GM12878 (cell line): ENCODE data around the gene FAN1. TPM values are rescaled to one million over a fixed set of nuclear protein-coding genes. Genes with fewer than 3 reads are reported as not detected.

Experiments used
- ATAC-seq: fragments of 200-7000 bp; cut with Tn5 transposase; 3 replicates; pipeline ENCODE4 v1.9.1; 2020; ENCODE audit warnings: mild to moderate bottlenecking, moderate library complexity
- BruUV-seq: library from RNA; stranded (reverse); fragments of 400-500 nt; replicated peaks from 2 replicates; lab custom pipeline; 2021; lab: Mats Ljungman, UMichigan
- CTCF ChIA-PET: fragments of 300-600 bp; sonication (Branson Sonifier 250); formaldehyde crosslinking; extraction: SDS; loops from one replicate; lab custom pipeline; 2021; ENCODE audit warnings: inconsistent platforms; lab: Yijun Ruan, JAX
- POLR2A ChIA-PET: fragments of 350-600 bp; formaldehyde crosslinking; extraction: SDS; loops from one replicate; lab custom pipeline; 2021; ENCODE audit warnings: inconsistent platforms; lab: Charles Lee
- RAD21 ChIA-PET: fragments of 300-600 bp; sonication (Branson Sonifier 250); formaldehyde crosslinking; loops from one replicate; lab custom pipeline; 2023; ENCODE audit warnings: antibody characterized with exemption; ENCODE audit not compliant: unreplicated experiment; lab: Charles Lee
- SMC1A ChIA-PET: fragments of 300-600 bp; sonication (Branson Sonifier 250); formaldehyde crosslinking; loops from one replicate; lab custom pipeline; 2023; ENCODE audit not compliant: unreplicated experiment, uncharacterized antibody; lab: Charles Lee
- DNase-seq: peaks from one replicate; pipeline ENCODE4 v3.0.0-alpha.2; 2011; ENCODE audit warnings: low read depth, low spot score
- FAIRE-seq: peaks from 3 replicates; lab custom pipeline; 2011; peaks lifted over from hg19 to GRCh38; lab: Jason Lieb, UNC
- H2AFZ ChIP-seq: 2 replicates; pipeline ENCODE4 v1.6.0; 2011; ENCODE audit warnings: low read depth, low read length, control low read depth; ENCODE audit not compliant: control insufficient read depth
- H3K27ac ChIP-seq: 2 replicates; pipeline ENCODE4 v1.5.1; 2011; ENCODE audit warnings: control low read depth; ENCODE audit not compliant: control insufficient read depth, insufficient read depth
- H3K27me3 ChIP-seq, 2 experiments: replicated peaks in 1 of 2; 2 replicates each; pipeline versions ENCODE4 v1.6.0 to v1.6.1; 2011; ENCODE audit warnings: low read length in 1 of 2; ENCODE audit not compliant: control insufficient read depth in 2 of 2, insufficient read depth in 2 of 2
- H3K36me3 ChIP-seq, 2 experiments: 2 replicates each; pipeline ENCODE4 v1.5.1; 2011; ENCODE audit warnings: low read length in 1 of 2; ENCODE audit not compliant: control insufficient read depth in 2 of 2, insufficient read depth in 2 of 2
- H3K4me1 ChIP-seq: 2 replicates; pipeline ENCODE4 v1.6.1; 2011; ENCODE audit warnings: mild to moderate bottlenecking, low read length, moderate library complexity, mixed read lengths; ENCODE audit not compliant: control insufficient read depth, insufficient read depth
- H3K4me2 ChIP-seq: 2 replicates; pipeline ENCODE4 v1.6.0; 2011; ENCODE audit warnings: control low read depth; ENCODE audit not compliant: control insufficient read depth, insufficient read depth
- H3K4me3 ChIP-seq: fragments of 200-600 bp; sonication (generic); 2 replicates; pipeline ENCODE4 v1.5.1; 2016
- H3K79me2 ChIP-seq: 2 replicates; pipeline ENCODE4 v1.6.0; 2011; ENCODE audit warnings: low read length; ENCODE audit not compliant: control insufficient read depth, insufficient read depth
- H3K9ac ChIP-seq: 2 replicates; pipeline ENCODE4 v1.8.0; 2011; ENCODE audit warnings: low read length, control low read depth, mixed read lengths; ENCODE audit not compliant: control insufficient read depth, insufficient read depth
- H3K9me3 ChIP-seq: replicated peaks from 3 replicates; pipeline ENCODE4 v1.5.1; 2011; ENCODE audit warnings: mild to moderate bottlenecking, low read length; ENCODE audit not compliant: control insufficient read depth, insufficient read depth
- H4K20me1 ChIP-seq: 2 replicates; pipeline ENCODE4 v1.6.0; 2011; ENCODE audit not compliant: control insufficient read depth, insufficient read depth
- E2F8 ChIP-seq: fragments of 450-650 bp; IDR thresholded peaks from 2 replicates; pipeline ENCODE4 v1.6.1; 2018; ENCODE audit warnings: mild to moderate bottlenecking, low read depth, moderate library complexity; ENCODE audit not compliant: partially characterized antibody
- EP300 ChIP-seq, 2 experiments: fragments of 150-350 bp in 1 of 2; IDR thresholded peaks; 2 replicates each; pipeline ENCODE4 v1.6.1; 2011 to 2012; ENCODE audit warnings: low read depth in 2 of 2, low read length in 2 of 2, borderline replicate concordance in 1 of 2, improper control_type of control experiment in 1 of 2, inconsistent platforms in 1 of 2; ENCODE audit not compliant: control insufficient read depth in 1 of 2
- KDM1A ChIP-seq: fragments of 200-600 bp; sonication (generic); IDR thresholded peaks from 2 replicates; pipeline ENCODE4 v1.6.1; 2016; ENCODE audit warnings: borderline replicate concordance
- MLLT1 ChIP-seq: fragments of 450-650 bp; IDR thresholded peaks from 2 replicates; pipeline ENCODE4 v1.6.1; 2016; ENCODE audit warnings: mild to moderate bottlenecking
- MTA3 ChIP-seq: IDR thresholded peaks from 2 replicates; pipeline ENCODE4 v1.6.1; 2012; ENCODE audit warnings: low read length, inconsistent platforms, borderline replicate concordance
- NFYA ChIP-seq: IDR thresholded peaks from 2 replicates; pipeline ENCODE4 v1.6.1; 2011; ENCODE audit warnings: low read depth, mild to moderate bottlenecking, low read length, improper control_type of control experiment, borderline replicate concordance
- NR2C2 ChIP-seq: IDR thresholded peaks from 2 replicates; pipeline ENCODE4 v1.6.1; 2011; ENCODE audit warnings: borderline replicate concordance, low read depth; ENCODE audit not compliant: control insufficient read depth, insufficient read length
- PML ChIP-seq: IDR thresholded peaks from 2 replicates; pipeline ENCODE4 v1.6.1; 2012; ENCODE audit warnings: low read length, inconsistent platforms
- SUPT20H ChIP-seq: IDR thresholded peaks from 2 replicates; pipeline ENCODE4 v1.6.1; 2011; ENCODE audit warnings: low read depth, mild to moderate bottlenecking, low read length, moderate library complexity, borderline replicate concordance; ENCODE audit not compliant: control insufficient read depth
- YY1 ChIP-seq: IDR thresholded peaks from 2 replicates; pipeline ENCODE4 v1.6.1; 2011; ENCODE audit warnings: low read depth, mild to moderate bottlenecking, low read length
- WGBS: methylation state at CpG from one replicate; pipeline ENCODE4 v1.1.6; 2016; ENCODE audit warnings: low lambda C conversion rate; ENCODE audit not compliant: insufficient replicate concordance, insufficient coverage; ENCODE audit errors: missing lambda C conversion rate; 5-methylcytosine and 5-hydroxymethylcytosine counted together
- in situ Hi-C: fragments of 300-500 bp; cut with MboI; formaldehyde crosslinking; loops from 9 replicates; pipeline ENCODE4 v1.14.3; 2018; ENCODE audit warnings: mixed read lengths
- intact Hi-C: fragments of 100-400 bp; cut with micrococcal nuclease; formaldehyde crosslinking; loops from one replicate; pipeline ENCODE4 v1.14.2; 2022; ENCODE audit not compliant: unreplicated experiment
- polyA plus RNA-seq, 11 experiments: library from polyadenylated mRNA; depleted of rRNA in 4 of 11; unstranded in 6 of 11; stranded (reverse) in 5 of 11; fragments of >200 nt; fragmentation: Nextera tagmentation in 4 of 11; fragmentation: Illumina TruSeq in 1 of 11; extraction: Ambion mirVana in 4 of 11; extraction: Trizol in 1 of 11; gene quantifications; 1 replicate in 1 of 11; 2 replicates in 10 of 11; pipeline versions ENCODE4 v1.2.1 to v1.2.3, GENCODE V29; 2011 to 2016; ENCODE audit warnings: inconsistent platforms in 2 of 11, missing spikeins in 2 of 11, low read depth in 1 of 11
- total RNA-seq, 4 experiments: library from RNA; depleted of rRNA in 3 of 4; stranded (reverse); fragments of >200 nt in 3 of 4; fragmentation: Illumina TruSeq in 1 of 4; extraction: Trizol in 1 of 4; gene quantifications; 2 replicates each; pipeline versions ENCODE4 v1.2.1 to v1.2.3, GENCODE V29; 2013 to 2021
- TF ChIP-seq, protein P1 (sequence below): fragments of 450-650 bp; IDR thresholded peaks from 2 replicates; pipeline ENCODE4 v1.6.1; 2016; ENCODE audit warnings: mild to moderate bottlenecking, moderate library complexity, borderline replicate concordance

The FAN1 gene
- total and polyA plus RNA-seq, 10 of the 15 experiments (the other 5 are each of a cell fraction or from before 2014, with no cell fraction given), result 0.55 to 18.6 (median 12.6) TPM

- TF ChIP-seq E2F8, result no peak
These were observed 51.0 kb downstream of the FAN1 start (continued) for GRCh38 chr15:30954674-30955073.

- Histone ChIP-seq H3K27ac (no peak overlapping the region), H2AFZ (no peak overlapping the region), H3K4me2 (no peak overlapping the region), H3K36me3 (peaks cover 10 to 29% of the 10 kb centered on the region in 2 experiments), H3K4me1 (peaks cover 4% of the 10 kb centered on the region; the same call in 1 of the 2 replicates), H3K9me3 (no peaks in the 10 kb centered on the region), H3K27me3 (no peaks in the 10 kb centered on the region), H3K4me3 (no peak overlapping the region), H3K79me2 (no peaks in the 10 kb centered on the region), H3K9ac (no peak overlapping the region), H4K20me1 (no peaks in the 10 kb centered on the region)
- in situ Hi-C loops (no loop called here), intact Hi-C loops (no loop called here)
- no peak for FAIRE-seq
- DNase-seq, result no peak
- 86% methylated on average over 6 of the region's 6 CpGs for WGBS
- no peak for ATAC-seq
- ChIA-PET CTCF (no interaction called here), SMC1A (interaction anchor here (1.0 to 1.2 kb wide), 2 partner anchors 13 to 24 kb away, joined by 3 to 4 read pairs; no protein-coding TSS in a partner anchor), RAD21 (no interaction called here), POLR2A (no interaction called here)
- TF ChIP-seq EP300 (IDR thresholded peaks at IDR 0.05; ENCODE audit: borderline replicate concordance in 1 of 2, control insufficient read depth in 1 of 2, low read depth in 2 of 2, low read length in 2 of 2) (no peak), MLLT1 (no peak), SUPT20H (no peak), MTA3 (no peak), NFYA (no peak), NR2C2 (no peak), PML (no peak), KDM1A (no peak), YY1 (no peak)
- TF ChIP-seq, protein P1, sequence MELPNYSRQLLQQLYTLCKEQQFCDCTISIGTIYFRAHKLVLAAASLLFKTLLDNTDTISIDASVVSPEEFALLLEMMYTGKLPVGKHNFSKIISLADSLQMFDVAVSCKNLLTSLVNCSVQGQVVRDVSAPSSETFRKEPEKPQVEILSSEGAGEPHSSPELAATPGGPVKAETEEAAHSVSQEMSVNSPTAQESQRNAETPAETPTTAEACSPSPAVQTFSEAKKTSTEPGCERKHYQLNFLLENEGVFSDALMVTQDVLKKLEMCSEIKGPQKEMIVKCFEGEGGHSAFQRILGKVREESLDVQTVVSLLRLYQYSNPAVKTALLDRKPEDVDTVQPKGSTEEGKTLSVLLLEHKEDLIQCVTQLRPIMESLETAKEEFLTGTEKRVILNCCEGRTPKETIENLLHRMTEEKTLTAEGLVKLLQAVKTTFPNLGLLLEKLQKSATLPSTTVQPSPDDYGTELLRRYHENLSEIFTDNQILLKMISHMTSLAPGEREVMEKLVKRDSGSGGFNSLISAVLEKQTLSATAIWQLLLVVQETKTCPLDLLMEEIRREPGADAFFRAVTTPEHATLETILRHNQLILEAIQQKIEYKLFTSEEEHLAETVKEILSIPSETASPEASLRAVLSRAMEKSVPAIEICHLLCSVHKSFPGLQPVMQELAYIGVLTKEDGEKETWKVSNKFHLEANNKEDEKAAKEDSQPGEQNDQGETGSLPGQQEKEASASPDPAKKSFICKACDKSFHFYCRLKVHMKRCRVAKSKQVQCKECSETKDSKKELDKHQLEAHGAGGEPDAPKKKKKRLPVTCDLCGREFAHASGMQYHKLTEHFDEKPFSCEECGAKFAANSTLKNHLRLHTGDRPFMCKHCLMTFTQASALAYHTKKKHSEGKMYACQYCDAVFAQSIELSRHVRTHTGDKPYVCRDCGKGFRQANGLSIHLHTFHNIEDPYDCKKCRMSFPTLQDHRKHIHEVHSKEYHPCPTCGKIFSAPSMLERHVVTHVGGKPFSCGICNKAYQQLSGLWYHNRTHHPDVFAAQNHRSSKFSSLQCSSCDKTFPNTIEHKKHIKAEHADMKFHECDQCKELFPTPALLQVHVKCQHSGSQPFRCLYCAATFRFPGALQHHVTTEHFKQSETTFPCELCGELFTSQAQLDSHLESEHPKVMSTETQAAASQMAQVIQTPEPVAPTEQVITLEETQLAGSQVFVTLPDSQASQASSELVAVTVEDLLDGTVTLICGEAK, result no peak
- no TSS peak for BruUV-seq
These were observed 52.8 kb downstream of the FAN1 start for GRCh38 chr15:30956216-30957124.
